Chondrocyte (in vitro differentiated cells): Measurements from ENCODE around the gene FAM229B. TPM values are rescaled to one million over a fixed set of nuclear protein-coding genes. Genes with fewer than 3 reads are reported as not detected.

Source experiments
- DNase-seq: peaks from one replicate; pipeline ENCODE4 v3.0.0; 2021; ENCODE audit warnings: mixed read lengths, low spot score
- H3K27ac Mint-ChIP-seq: one replicate; pipeline ENCODE4 v1.8.0; 2021; ENCODE audit warnings: mild to moderate bottlenecking, moderate library complexity, mixed read lengths; ENCODE audit not compliant: unreplicated experiment
- H3K27me3 Mint-ChIP-seq: 2 replicates; pipeline ENCODE4 v1.8.0; 2021; ENCODE audit warnings: low read depth, mixed read lengths
- H3K36me3 Mint-ChIP-seq: 2 replicates; pipeline ENCODE4 v1.8.0; 2021; ENCODE audit warnings: low read depth, mixed read lengths
- H3K4me1 Mint-ChIP-seq: 2 replicates; pipeline ENCODE4 v1.8.0; 2021; ENCODE audit warnings: low read depth, mild to moderate bottlenecking, mixed read lengths
- H3K4me3 Mint-ChIP-seq: one replicate; pipeline ENCODE4 v1.8.0; 2021; ENCODE audit warnings: mild to moderate bottlenecking, moderate library complexity, mixed read lengths; ENCODE audit not compliant: unreplicated experiment
- H3K9me3 Mint-ChIP-seq: 2 replicates; pipeline ENCODE4 v1.8.0; 2021; ENCODE audit warnings: low read depth, mixed read lengths
- CTCF ChIP-seq: fragments of 200-600 bp; sonication (generic); IDR thresholded peaks from 2 replicates; pipeline ENCODE4 v1.5.0; 2021; ENCODE audit warnings: antibody characterized with exemption, mild to moderate bottlenecking, moderate library complexity
- long read RNA-seq: library from polyadenylated mRNA; stranded (forward); transcript quantifications from one replicate; pipeline ENCODE4 v2.0.0, GENCODE V29; 2021
- total RNA-seq: library from RNA; stranded (reverse); gene quantifications from 3 replicates; pipeline ENCODE4 v1.2.1, GENCODE V29; 2021

FAM229B gene
- 25.7 to 37.5 TPM (median 27.9 TPM) in 3 replicates for total RNA-seq
- long read RNA-seq, transcript FAM229B-201 (4 exons, 2,543 nt) = major isoform, 11 of 16 reads
- long read RNA-seq, partial matches to known transcripts = 0 of 16 reads
- long read RNA-seq, other reads (novel, unspliced or antisense) = 5 of 16 reads

DNA sequence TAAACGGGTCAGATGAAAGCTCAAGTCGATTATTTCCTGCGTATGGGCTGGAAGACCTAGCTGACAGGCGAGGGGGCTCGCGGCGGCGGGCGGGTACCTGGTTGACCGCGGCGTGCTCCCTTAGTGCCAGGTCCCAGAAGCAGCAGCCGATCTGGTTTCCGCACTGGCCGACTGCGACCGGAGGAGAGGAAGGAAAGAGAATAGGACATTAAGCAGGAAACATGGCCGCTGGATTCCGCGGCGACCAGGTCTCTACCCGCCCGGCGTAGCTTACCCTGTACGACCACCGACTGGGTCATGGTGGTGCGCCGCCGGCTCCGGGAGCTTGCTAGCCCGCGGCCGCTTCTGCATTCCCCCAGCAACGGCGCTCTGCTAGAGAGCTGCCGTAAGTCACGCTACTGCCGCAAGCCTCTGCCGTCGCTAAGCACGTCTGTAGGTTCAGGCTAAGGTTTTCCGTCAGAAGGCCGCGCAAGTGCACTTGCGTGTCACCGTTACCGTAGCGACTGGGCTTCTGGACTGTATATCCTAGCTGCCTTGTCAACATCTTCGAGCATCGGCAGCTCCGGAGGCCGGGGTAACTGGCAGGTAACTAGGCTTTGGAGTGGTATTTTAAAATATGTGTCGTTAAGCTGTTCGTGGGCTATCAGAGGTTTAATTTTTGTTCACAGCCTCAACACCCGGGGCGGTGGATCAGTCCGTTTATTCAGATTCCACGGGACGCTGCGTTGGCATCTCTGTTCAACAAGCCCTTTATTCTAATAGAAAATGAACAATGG, at the start of gene FAM229B, which contains the start of gene TUBE1:
TSS of gene FAM229B (plus strand) at position 456 of the 776 bp plus-strand sequence. CDS start 11,693 bp downstream, outside the sequence.
TSS of gene TUBE1 (minus strand) at position 347 of the 776 bp plus-strand sequence. CDS start at position 299, 48 bp downstream.
- TF ChIP-seq CTCF = no peak
- Mint-ChIP-seq H3K4me3 (no peak within 1 kb of the TSS), H3K4me1 (peaks cover 9% of the 10 kb centered on the region), H3K9me3 (no peaks in the 10 kb centered on the region), H3K27me3 (no peaks in the 10 kb centered on the region), H3K36me3 (peaks cover 9% of the 10 kb centered on the region), H3K27ac (no peak within 1 kb of the TSS)
- DNase-seq = peak; percentile 97

DNA sequence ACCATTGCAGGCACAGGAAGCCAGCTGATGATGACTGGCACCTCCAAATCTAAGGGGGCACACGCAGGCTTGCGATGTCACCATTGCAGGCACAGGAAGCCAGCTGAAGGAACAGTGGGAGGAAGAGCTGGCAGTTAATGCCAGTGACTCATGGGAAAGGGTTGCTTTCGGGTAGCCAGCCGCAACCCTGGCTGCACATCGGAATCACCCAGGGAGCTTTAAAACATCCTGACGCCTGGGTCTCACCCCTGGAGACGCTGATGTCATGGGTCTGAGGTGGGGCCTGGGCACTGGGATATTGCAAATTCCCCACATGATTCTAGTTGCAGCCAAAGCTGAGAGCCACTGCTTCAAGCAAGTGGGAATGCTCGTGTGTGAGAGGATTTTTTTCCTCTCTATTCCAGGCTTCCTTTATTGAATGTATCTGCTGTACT, 49.6 kb upstream of the FAM229B start:
- no peak overlapping the region for H3K4me3 Mint-ChIP-seq
- no peak for DNase-seq
- H3K4me1 Mint-ChIP-seq = peaks cover 40% of the 10 kb centered on the region
- H3K27ac Mint-ChIP-seq = peak overlapping the region; percentile 92
- no peak for TF ChIP-seq CTCF
- H3K36me3 Mint-ChIP-seq = no peaks in the 10 kb centered on the region
- no peaks in the 10 kb centered on the region for H3K9me3 Mint-ChIP-seq
- no peaks in the 10 kb centered on the region for H3K27me3 Mint-ChIP-seq

DNA sequence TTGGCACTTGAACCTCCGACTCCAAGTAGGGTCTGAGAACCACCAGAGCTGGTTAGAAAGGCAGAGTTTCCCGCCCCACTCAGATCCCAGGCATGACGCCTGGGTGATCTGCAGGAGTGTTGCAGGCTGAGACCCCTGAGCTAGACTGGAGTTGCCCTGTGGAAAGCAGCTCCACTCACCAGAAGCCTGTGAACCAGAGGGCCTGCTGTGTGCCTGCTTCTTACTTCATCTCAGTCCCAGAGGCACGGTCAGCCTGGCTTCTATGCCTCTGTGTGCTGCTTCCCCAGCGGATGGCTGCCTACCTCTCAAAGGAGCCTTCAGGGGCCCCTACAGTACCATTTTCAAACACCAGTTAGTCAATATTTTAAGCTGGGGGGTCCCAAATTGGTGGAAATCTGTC, 49.1 kb upstream of the FAM229B start:
- no peak for TF ChIP-seq CTCF
- H3K36me3 Mint-ChIP-seq = no peaks in the 10 kb centered on the region
- peak overlapping the region; percentile 92 for H3K27ac Mint-ChIP-seq
- no peaks in the 10 kb centered on the region for H3K27me3 Mint-ChIP-seq
- no peak for DNase-seq
- H3K9me3 Mint-ChIP-seq = no peaks in the 10 kb centered on the region
- H3K4me3 Mint-ChIP-seq = no peak overlapping the region
- H3K4me1 Mint-ChIP-seq = peaks cover 41% of the 10 kb centered on the region

GRCh38 chr6:112038756-112039430, 48.5 kb upstream of the FAM229B start:
- H3K27me3 Mint-ChIP-seq = no peaks in the 10 kb centered on the region
- H3K4me1 Mint-ChIP-seq = peaks cover 39% of the 10 kb centered on the region
- peak overlapping the region; percentile 92 for H3K27ac Mint-ChIP-seq
- DNase-seq = no peak
- H3K36me3 Mint-ChIP-seq = no peaks in the 10 kb centered on the region
- no peak overlapping the region for H3K4me3 Mint-ChIP-seq
- no peak for TF ChIP-seq CTCF
- H3K9me3 Mint-ChIP-seq = no peaks in the 10 kb centered on the region

GRCh38 chr6:112039431-112039770, 48.0 kb upstream of the FAM229B start:
- H3K36me3 Mint-ChIP-seq = no peaks in the 10 kb centered on the region
- TF ChIP-seq CTCF = no peak
- DNase-seq = no peak
- no peaks in the 10 kb centered on the region for H3K27me3 Mint-ChIP-seq
- H3K9me3 Mint-ChIP-seq = no peaks in the 10 kb centered on the region
- peak overlapping the region; percentile 41 for H3K27ac Mint-ChIP-seq
- peaks cover 40% of the 10 kb centered on the region for H3K4me1 Mint-ChIP-seq
- H3K4me3 Mint-ChIP-seq = no peak overlapping the region
